Thoracic aorta (tissue), 2 donors: Measurements from ENCODE around the gene DYNLL1. TPM values are rescaled to one million over a fixed set of nuclear protein-coding genes. Genes with fewer than 3 reads are reported as not detected.
A peak's percentile ranks its signal among the peaks of the same experiment; 100 is the strongest.

Experiments
- ATAC-seq: fragments of 150-250 bp; one replicate; pipeline ENCODE4 v1.8.0; 2017; ENCODE audit warnings: low read depth; ENCODE audit not compliant: insufficient number of reproducible peaks, low FRiP score
- DNase-seq: peaks from one replicate; pipeline ENCODE4 v3.0.0-alpha.2; 2020; ENCODE audit warnings: low spot score
- H3K27ac ChIP-seq, 2 donors: fragments of 200-600 bp; sonication (generic); 1 replicate in 1 of 2; 2 replicates in 1 of 2; pipeline ENCODE4 v1.5.1; 2016; ENCODE audit warnings: mild to moderate bottlenecking in 2 of 2, moderate library complexity in 2 of 2
- H3K27me3 ChIP-seq: fragments of 200-600 bp; sonication (generic); replicated peaks from 2 replicates; pipeline ENCODE4 v1.6.0; 2016; ENCODE audit warnings: mild to moderate bottlenecking; ENCODE audit not compliant: insufficient read depth
- H3K36me3 ChIP-seq: fragments of 200-600 bp; sonication (generic); one replicate; pipeline ENCODE4 v1.5.1; 2016
- H3K4me1 ChIP-seq, 2 donors: fragments of 200-600 bp; sonication (generic); 1 replicate in 1 of 2; 2 replicates in 1 of 2; pipeline versions ENCODE4 v1.5.1 to v1.6.0; 2016; ENCODE audit warnings: low read depth in 2 of 2, mild to moderate bottlenecking in 1 of 2; ENCODE audit not compliant: control insufficient read depth in 1 of 2
- H3K4me3 ChIP-seq: fragments of 200-600 bp; sonication (generic); 2 replicates; pipeline ENCODE4 v1.5.1; 2016; ENCODE audit warnings: mild to moderate bottlenecking
- H3K9me3 ChIP-seq: fragments of 200-600 bp; sonication (generic); 2 replicates; pipeline ENCODE4 v1.5.1; 2016
- CTCF ChIP-seq: fragments of 200-600 bp; sonication (generic); IDR thresholded peaks from one replicate; pipeline ENCODE4 v1.5.1; 2019; ENCODE audit warnings: antibody characterized with exemption
- total RNA-seq, 2 donors: library from RNA; depleted of rRNA; stranded (reverse); fragments of >200 nt; gene quantifications; one replicate each; pipeline versions ENCODE4 v1.1.0 to v1.2.3, GENCODE V29; 2016

Gene DYNLL1
- total RNA-seq, 2 donors from 2014 or later = 167 to 199 TPM

DNA sequence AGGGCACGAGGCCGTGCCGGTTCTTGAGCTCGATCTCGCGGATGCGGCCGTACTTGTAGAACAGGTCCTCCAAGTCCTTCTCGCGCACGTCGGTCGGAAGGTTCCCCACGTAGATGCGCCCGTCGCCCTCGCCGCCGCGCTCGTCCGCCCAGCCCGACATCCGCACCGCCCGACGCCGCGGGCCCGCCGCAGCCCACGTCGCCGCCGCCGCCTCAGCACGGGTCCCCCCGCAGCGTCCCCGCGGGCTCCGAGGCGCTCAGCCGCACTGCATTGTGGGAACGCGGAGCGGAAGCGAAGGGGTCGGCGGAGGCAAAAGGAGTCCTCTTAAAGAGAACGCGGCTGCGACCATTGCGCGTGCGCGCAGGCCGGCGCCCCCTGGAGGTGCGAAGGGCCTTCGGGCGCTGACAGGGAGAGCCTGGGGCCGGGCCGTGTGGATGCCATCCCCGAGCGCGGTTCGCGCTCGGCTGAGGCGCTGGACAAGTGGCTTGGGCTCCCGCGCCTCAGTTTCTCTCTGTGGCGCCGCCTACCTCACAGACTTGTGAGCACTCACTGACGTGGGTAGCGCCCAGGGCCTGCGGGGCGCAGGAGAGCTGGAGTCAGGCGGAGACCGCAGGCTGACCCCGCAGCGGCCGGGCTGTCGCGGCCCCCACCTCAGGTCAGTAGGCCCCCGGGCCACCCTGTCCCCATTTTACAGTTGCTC, 26.3 kb upstream of the DYNLL1 start, which contains the start of gene SRSF9:
TSS of gene SRSF9 (minus strand) at position 299 of the 700 bp plus-strand sequence. CDS start at position 160, 139 bp downstream.
- H3K27ac ChIP-seq = peak within 1 kb of the TSS; percentile 79 to 87

GRCh38 chr12:120470150-120470784, 25.6 kb upstream of the DYNLL1 start:
- DNase-seq = no peak
- Histone ChIP-seq H3K4me3 (peak overlapping the region; percentile 98), H3K4me1 (peaks cover 12 to 48% of the 10 kb centered on the region in 2 donors)

More for the DNA sequence above, 26.3 kb upstream of the DYNLL1 start, which contains the start of gene SRSF9:
- Histone ChIP-seq H3K36me3 (peaks cover 13% of the 10 kb centered on the region), H3K4me3 (peak within 1 kb of the TSS; percentile 98), H3K27me3 (no peaks in the 10 kb centered on the region), H3K9me3 (no peaks in the 10 kb centered on the region), H3K4me1 (peaks cover 12 to 41% of the 10 kb centered on the region in 2 donors)
- peak; percentile 83 for TF ChIP-seq CTCF
- DNase-seq (peak; percentile 82), ATAC-seq (peak; percentile 93)

DNA sequence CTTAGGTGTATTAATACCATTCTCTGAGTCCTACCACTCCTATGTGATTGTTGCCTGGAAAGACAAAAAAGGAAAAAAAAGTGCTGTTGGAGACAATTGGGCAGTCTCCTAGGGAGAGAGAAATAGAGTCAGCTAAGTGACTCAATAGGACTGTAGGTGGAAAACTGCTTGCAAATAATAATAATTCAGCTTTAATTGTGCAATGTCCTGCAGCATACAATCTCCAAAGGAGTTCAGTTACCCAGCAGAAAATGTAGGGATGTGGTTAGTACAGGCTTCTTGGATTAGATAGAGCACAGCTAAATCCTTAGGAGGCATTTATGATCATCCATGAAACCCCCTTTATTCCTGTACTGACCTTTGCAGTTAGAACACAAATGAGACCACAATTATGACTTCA, 23.4 kb upstream of the DYNLL1 start:
- Histone ChIP-seq H3K4me1 (peaks cover 7 to 33% of the 10 kb centered on the region in 2 donors), H3K27ac (no peak overlapping the region), H3K27me3 (no peaks in the 10 kb centered on the region), H3K9me3 (no peaks in the 10 kb centered on the region), H3K36me3 (no peaks in the 10 kb centered on the region), H3K4me3 (no peak overlapping the region)
- no peak for TF ChIP-seq CTCF
- no peak for ATAC-seq
- DNase-seq = no peak

More at GRCh38 chr12:120470150-120470784, 25.6 kb upstream of the DYNLL1 start:
- Histone ChIP-seq H3K36me3 (peaks cover 6% of the 10 kb centered on the region), H3K27ac (peak overlapping the region; percentile 79 to 87), H3K9me3 (no peaks in the 10 kb centered on the region), H3K27me3 (no peaks in the 10 kb centered on the region)
- no peak for ATAC-seq
- no peak for TF ChIP-seq CTCF

GRCh38 chr12:120473807-120474615, 21.9 kb upstream of the DYNLL1 start:
- Histone ChIP-seq H3K27me3 (no peaks in the 10 kb centered on the region), H3K4me3 (no peak overlapping the region), H3K4me1 (peaks cover 4 to 24% of the 10 kb centered on the region in 2 donors), H3K27ac (peak overlapping the region in 1 of 2 donors; percentile 43), H3K9me3 (no peaks in the 10 kb centered on the region), H3K36me3 (no peaks in the 10 kb centered on the region)
- ATAC-seq (no peak), DNase-seq (no peak)
- TF ChIP-seq CTCF = no peak

DNA sequence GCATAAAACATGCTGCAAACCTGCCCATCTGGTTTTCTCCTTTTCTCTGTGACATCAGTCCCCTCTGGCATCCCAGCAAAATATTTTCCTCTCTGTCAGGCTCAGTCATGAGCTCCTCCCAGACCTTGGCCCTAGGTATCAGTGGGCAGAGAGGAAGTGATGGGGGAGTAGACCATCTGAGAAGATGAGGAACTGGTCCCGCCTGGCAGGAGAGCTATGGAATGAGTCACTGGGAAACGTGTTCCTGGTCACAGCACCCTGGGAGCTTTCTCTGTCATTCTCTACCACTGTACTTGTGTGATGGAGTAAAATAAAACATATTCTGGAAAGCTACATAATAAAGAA, 21.3 kb upstream of the DYNLL1 start:
- H3K4me1 ChIP-seq = peaks cover 4 to 24% of the 10 kb centered on the region in 2 donors
- H3K4me3 ChIP-seq = no peak overlapping the region
- no peak for DNase-seq
- no peaks in the 10 kb centered on the region for H3K27me3 ChIP-seq
- H3K36me3 ChIP-seq = no peaks in the 10 kb centered on the region
- H3K9me3 ChIP-seq = no peaks in the 10 kb centered on the region
- H3K27ac ChIP-seq = no peak overlapping the region
- no peak for TF ChIP-seq CTCF
- no peak for ATAC-seq
